PFSK-1 (cell line): ENCODE measurements around the gene LBX1.

Source experiments
- FOXP2 ChIP-seq: optimal IDR thresholded peaks from 2 replicates; pipeline ENCODE3; 2011; ENCODE audit warnings: borderline replicate concordance, control low read depth, inconsistent platforms; ENCODE audit not compliant: insufficient read depth; ENCODE audit errors: extremely low read length, extremely low read depth
- POLR2AphosphoS5 ChIP-seq: IDR thresholded peaks from 2 replicates; pipeline ENCODE4 v1.6.1; 2012; ENCODE audit warnings: low read depth, mild to moderate bottlenecking, control low read depth, low read length, moderate library complexity
- REST ChIP-seq, 2 experiments: IDR thresholded peaks; 2 replicates each; pipeline versions ENCODE4 v1.6.1 to v1.8.0; 2011 to 2012; ENCODE audit warnings: low read depth in 2 of 2, low read length in 2 of 2, control low read depth in 1 of 2, inconsistent platforms in 1 of 2, mild to moderate bottlenecking in 1 of 2, moderate library complexity in 1 of 2; ENCODE audit not compliant: insufficient read depth in 1 of 2
- SIN3A ChIP-seq: IDR thresholded peaks from 2 replicates; pipeline ENCODE4 v1.6.1; 2012; ENCODE audit warnings: mild to moderate bottlenecking, low read length, moderate library complexity, borderline replicate concordance; ENCODE audit not compliant: insufficient read depth
- TAF1 ChIP-seq: IDR thresholded peaks from 2 replicates; pipeline ENCODE4 v1.6.1; 2012; ENCODE audit warnings: low read length, control low read depth, borderline replicate concordance; ENCODE audit not compliant: insufficient read depth

LBX1 gene

GRCh38 chr10:101228153-101228965 lies 904 bp downstream of the LBX1 start:
- TF ChIP-seq POLR2AphosphoS5 (no peak), SIN3A (no peak), TAF1 (no peak), FOXP2 (no peak), REST (IDR thresholded peaks at IDR 0.05; ENCODE audit: insufficient read depth in 1 of 2, low read depth in 2 of 2, low read length in 2 of 2) (no peak)

- no peak for TF ChIP-seq REST (IDR thresholded peaks at IDR 0.05; ENCODE audit: insufficient read depth in 1 of 2, low read depth in 2 of 2, low read length in 2 of 2)
- TF ChIP-seq TAF1, result no peak
These were observed 1.7 kb downstream of the LBX1 start for GRCh38 chr10:101227429-101228152.

GRCh38 chr10:101226491-101227428 lies 2.5 kb downstream of the LBX1 start:
- TF ChIP-seq TAF1 (no peak), REST (IDR thresholded peaks at IDR 0.05; ENCODE audit: insufficient read depth in 1 of 2, low read depth in 2 of 2, low read length in 2 of 2) (no peak)

GRCh38 chr10:101225846-101226421 lies 3.3 kb downstream of the LBX1 start:
- TF ChIP-seq SIN3A, result no peak
- TF ChIP-seq FOXP2, result no peak
- TF ChIP-seq REST (IDR thresholded peaks at IDR 0.05; ENCODE audit: insufficient read depth in 1 of 2, low read depth in 2 of 2, low read length in 2 of 2), result no peak
- no peak for TF ChIP-seq TAF1
- TF ChIP-seq POLR2AphosphoS5, result no peak
